Mononuclear cell (primary cell): ENCODE results near the gene TRIM45. TPM values are rescaled to one million over a fixed set of nuclear protein-coding genes. Genes with fewer than 3 reads are reported as not detected.

Experiments used
- H3K27me3 ChIP-seq: 2 replicates; pipeline ENCODE4 v1.6.0; 2011; ENCODE audit warnings: low read length, control low read depth; ENCODE audit not compliant: insufficient read depth
- H3K4me1 ChIP-seq: 2 replicates; pipeline ENCODE4 v1.5.1; 2011; ENCODE audit warnings: mild to moderate bottlenecking, low read length, control low read depth; ENCODE audit not compliant: insufficient read depth
- H3K4me3 ChIP-seq: 2 replicates; pipeline ENCODE4 v1.5.1; 2011; ENCODE audit warnings: mild to moderate bottlenecking, low read length, moderate library complexity
- H3K9me3 ChIP-seq: 2 replicates; pipeline ENCODE4 v1.5.1; 2011; ENCODE audit warnings: low read depth, mild to moderate bottlenecking, control low read depth, low read length
- total RNA-seq: library from RNA; depleted of rRNA; stranded (reverse); fragments of >200 nt; gene quantifications from one replicate; pipeline ENCODE4 v1.2.3, GENCODE V29; 2012

TRIM45 gene
- total RNA-seq, 1 donor, result 0.21 TPM

DNA sequence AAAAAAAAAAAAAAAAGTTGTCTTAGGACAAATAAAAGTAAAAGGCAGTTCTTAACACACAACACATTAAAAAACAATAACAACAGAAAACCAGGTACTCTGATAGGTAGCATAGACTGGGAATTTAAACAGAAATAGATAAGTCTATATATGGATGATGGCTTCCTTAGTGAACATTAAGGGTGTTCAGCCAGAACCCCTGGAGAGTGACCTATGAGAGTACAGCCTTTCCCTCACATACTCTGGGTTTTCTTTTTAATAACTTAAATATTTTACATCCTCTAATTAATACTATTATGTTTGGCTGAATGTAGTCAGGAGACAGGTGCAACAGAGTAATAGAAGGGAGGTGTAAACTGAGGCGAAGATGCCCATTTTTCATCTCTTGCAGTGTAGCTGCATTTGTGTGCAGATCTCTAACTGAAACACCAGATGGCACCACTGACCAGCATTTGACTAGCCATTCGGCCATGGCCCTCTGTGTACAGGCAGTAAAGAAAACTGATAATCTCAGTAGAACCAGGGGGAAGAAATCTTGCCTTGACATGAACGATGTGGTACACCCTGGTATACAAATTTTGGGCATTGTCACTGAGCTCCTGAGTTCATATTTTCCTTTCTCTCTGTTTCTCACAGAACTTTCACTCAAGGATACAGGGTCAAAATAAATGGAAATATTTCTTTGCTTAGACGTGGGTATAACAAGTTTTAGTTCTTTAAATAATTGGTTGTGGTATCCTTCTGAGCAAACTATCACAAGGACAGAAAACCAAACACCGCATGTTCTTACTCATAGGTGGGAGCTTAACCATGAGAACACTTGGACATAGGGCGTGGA is 53.8 kb downstream of the TRIM45 start:
- no peak overlapping the region for H3K4me3 ChIP-seq
- H3K4me1 ChIP-seq, result no peaks in the 10 kb centered on the region
- H3K9me3 ChIP-seq, result no peaks in the 10 kb centered on the region
- H3K27me3 ChIP-seq, result no peaks in the 10 kb centered on the region

DNA sequence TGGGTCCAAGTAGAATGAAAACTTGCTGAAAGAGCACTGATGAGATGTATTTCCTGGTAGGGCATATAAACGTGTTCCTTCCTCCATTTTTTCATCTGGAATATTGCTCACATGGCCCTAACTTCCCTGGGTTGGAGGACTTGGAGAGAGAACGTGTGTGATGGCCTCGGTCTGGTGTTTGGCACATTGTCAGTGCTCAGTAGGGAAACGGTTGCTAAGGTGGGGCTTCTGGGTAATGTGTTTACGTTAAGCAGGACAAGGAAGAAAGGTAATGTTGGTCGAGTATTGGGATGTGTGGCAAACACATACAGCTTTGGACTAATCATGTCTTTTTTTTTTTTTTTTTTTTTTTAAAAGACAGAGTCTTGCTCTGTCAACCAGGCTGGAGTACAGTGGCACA is 55.2 kb downstream of the TRIM45 start:
- no peaks in the 10 kb centered on the region for H3K27me3 ChIP-seq
- no peaks in the 10 kb centered on the region for H3K9me3 ChIP-seq
- no peak overlapping the region for H3K4me3 ChIP-seq
- H3K4me1 ChIP-seq, result no peaks in the 10 kb centered on the region

DNA sequence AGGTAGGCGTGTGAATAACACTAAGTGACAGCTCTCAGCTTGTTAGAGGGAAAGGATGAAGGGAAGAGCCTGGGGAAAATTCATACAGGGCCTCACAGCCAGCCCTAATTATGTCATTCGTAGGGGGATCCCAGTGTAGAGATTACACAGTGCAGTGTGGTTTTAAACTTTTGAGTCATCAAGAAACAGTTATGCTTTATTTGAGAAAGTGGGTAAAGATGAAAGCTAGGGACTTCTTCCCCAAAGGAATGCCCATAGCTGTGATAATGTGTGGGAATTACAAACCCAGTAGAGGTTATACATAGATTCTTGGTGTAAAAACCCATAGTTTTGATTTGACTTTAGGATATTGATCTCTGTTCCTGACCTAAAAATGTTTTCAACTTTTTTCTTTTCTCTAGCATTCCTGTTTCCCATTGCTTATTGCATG is 59.5 kb downstream of the TRIM45 start:
- no peaks in the 10 kb centered on the region for H3K27me3 ChIP-seq
- H3K4me1 ChIP-seq, result peaks cover 13% of the 10 kb centered on the region
- H3K4me3 ChIP-seq, result no peak overlapping the region
- H3K9me3 ChIP-seq, result no peaks in the 10 kb centered on the region

Other genes with a start within 250 kb of the TRIM45 start
- gene PTGFRN, start 211.8 kb downstream of the TRIM45 start, total RNA-seq, result 0.73 TPM
- gene CD101, start 120.0 kb downstream of the TRIM45 start, total RNA-seq, result 11.4 TPM
- gene TTF2, start 61.4 kb downstream of the TRIM45 start, total RNA-seq, result 31.4 TPM
- gene VTCN1, start 89.2 kb upstream of the TRIM45 start, total RNA-seq, result not detected
- gene MAN1A2, start 245.7 kb upstream of the TRIM45 start, total RNA-seq, result 48.9 TPM